ENCODE measurements around the gene STN1.

Gene STN1

GRCh38 chr10:103951942-103952341 lies 34.0 kb upstream of the STN1 start:
- no peak for TF ChIP-seq CTCF (conservative IDR thresholded peaks at IDR 0.05; ENCODE audit: low read depth, low read length)
- H3K4me3 ChIP-seq (ENCODE audit: low read depth, low read length), result no peak overlapping the region
- no peak for DNase-seq (ENCODE audit: low read depth)

GRCh38 chr10:103951183-103951582 lies 33.2 kb upstream of the STN1 start:
- no peak for TF ChIP-seq CTCF (conservative IDR thresholded peaks at IDR 0.05; ENCODE audit: low read depth, low read length)
- H3K4me3 ChIP-seq (ENCODE audit: low read depth, low read length), result no peak overlapping the region
- no peak for DNase-seq (ENCODE audit: low read depth)

GRCh38 chr10:103949728-103950127 lies 31.7 kb upstream of the STN1 start:
- no peak for TF ChIP-seq CTCF (conservative IDR thresholded peaks at IDR 0.05; ENCODE audit: low read depth, low read length)
- no peak for DNase-seq (ENCODE audit: low read depth)
- H3K4me3 ChIP-seq (ENCODE audit: low read depth, low read length), result no peak overlapping the region

- TF ChIP-seq CTCF (conservative IDR thresholded peaks at IDR 0.05; ENCODE audit: low read depth, low read length), result no peak
- no peak for DNase-seq (ENCODE audit: low read depth)
- H3K4me3 ChIP-seq (ENCODE audit: low read depth, low read length), result no peak overlapping the region
These were observed 30.0 kb upstream of the STN1 start for GRCh38 chr10:103947799-103948516.

- peak; percentile 33 for DNase-seq (ENCODE audit: low read depth)
- no peak for TF ChIP-seq CTCF (conservative IDR thresholded peaks at IDR 0.05; ENCODE audit: low read depth, low read length)
- no peak overlapping the region for H3K4me3 ChIP-seq (ENCODE audit: low read depth, low read length)
These were observed 24.9 kb upstream of the STN1 start for GRCh38 chr10:103942866-103943265.

- H3K4me3 ChIP-seq (ENCODE audit: low read depth, low read length), result no peak overlapping the region
- no peak for DNase-seq (ENCODE audit: low read depth)
- TF ChIP-seq CTCF (conservative IDR thresholded peaks at IDR 0.05; ENCODE audit: low read depth, low read length), result no peak
These were observed 23.8 kb upstream of the STN1 start for GRCh38 chr10:103941801-103942200.

- DNase-seq (ENCODE audit: low read depth), result no peak
- H3K4me3 ChIP-seq (ENCODE audit: low read depth, low read length), result no peak overlapping the region
- TF ChIP-seq CTCF (conservative IDR thresholded peaks at IDR 0.05; ENCODE audit: low read depth, low read length), result no peak
These were observed 21.5 kb upstream of the STN1 start for GRCh38 chr10:103939522-103939921.
